ENCODE results near the gene BPIFB6.

BPIFB6 gene

GRCh38 chr20:33059741-33060390 is 28.4 kb downstream of the BPIFB6 start:
- H3K36me3 ChIP-seq (ENCODE audit: control insufficient read depth in 2 of 2, insufficient read depth in 1 of 2, low read length in 2 of 2) = no peaks in the 10 kb centered on the region
- CTCF ChIA-PET = interaction anchor here (0.6 kb wide), 1 partner anchor 14 kb away, joined by 3 read pairs; no protein-coding TSS in a partner anchor

More at GRCh38 chr20:33059741-33060390, 28.4 kb downstream of the BPIFB6 start:
- Histone ChIP-seq H3K9me3 (ENCODE audit: control insufficient read depth, insufficient read depth, low read depth, low read length) (no peaks in the 10 kb centered on the region), H3K27ac (ENCODE audit: extremely low read depth, low read depth, low read length) (no peak overlapping the region), H3K4me3 (ENCODE audit: low read depth, low read length) (no peak overlapping the region), H3K4me1 (ENCODE audit: control insufficient read depth, insufficient read depth, low read length) (no peaks in the 10 kb centered on the region)
- POLR2A ChIA-PET = no interaction called here
- no peak for TF ChIP-seq ZNF302 (tag by site-specific recombination; IDR thresholded peaks at IDR 0.05; ENCODE audit: low read depth)
- TF ChIP-seq ZIC2 (tag by site-specific recombination; IDR thresholded peaks at IDR 0.05) = no peak
- no peak for TF ChIP-seq ZNF24 (tag by site-specific recombination; IDR thresholded peaks at IDR 0.05)
- TF ChIP-seq KLF17 (tag by site-specific recombination; IDR thresholded peaks at IDR 0.05) = no peak
- TF ChIP-seq ZBTB11 (tag by site-specific recombination; conservative IDR thresholded peaks at IDR 0.05; ENCODE audit: low read depth) = no peak
- TF ChIP-seq ZNF280D (tag by site-specific recombination; IDR thresholded peaks at IDR 0.05) = no peak
- no peak for TF ChIP-seq ZBTB26 (tag by site-specific recombination; optimal IDR thresholded peaks at IDR 0.05)
- TF ChIP-seq ZSCAN5A (tag by site-specific recombination; IDR thresholded peaks at IDR 0.05) = no peak
- TF ChIP-seq ZSCAN30 (tag by site-specific recombination; IDR thresholded peaks at IDR 0.05) = no peak
